B cell (primary cell): ENCODE results near the gene CEP128. TPM values are rescaled to one million over a fixed set of nuclear protein-coding genes. Genes with fewer than 3 reads are reported as not detected.

Experiments
- ATAC-seq: fragments of 200-7000 bp; cut with Tn5 transposase; one replicate; pipeline ENCODE4 v1.10.0; 2021; ENCODE audit warnings: low read depth, mild to moderate bottlenecking, moderate number of reproducible peaks, moderate library complexity
- CTCF ChIA-PET: fragments of 350-600 bp; sonication (Branson Sonifier 250); formaldehyde crosslinking; loops from one replicate; lab custom pipeline; 2021; ENCODE audit warnings: antibody characterized with exemption, inconsistent platforms; lab: Charles Lee
- POLR2A ChIA-PET: fragments of 350-600 bp; sonication (Branson Sonifier 250); formaldehyde crosslinking; loops from one replicate; lab custom pipeline; 2021; ENCODE audit warnings: antibody characterized with exemption; lab: Charles Lee
- DNase-seq: peaks from one replicate; pipeline ENCODE4 v3.0.0; 2013
- H2AFZ ChIP-seq: 2 replicates; pipeline ENCODE4 v1.6.1; 2012; ENCODE audit warnings: mild to moderate bottlenecking, low read depth, low read length; ENCODE audit not compliant: insufficient read depth, poor library complexity, severe bottlenecking
- H3K27ac ChIP-seq, 2 donors: 1 replicate in 1 of 2; 2 replicates in 1 of 2; pipeline ENCODE4 v1.5.1; 2012 to 2013; ENCODE audit warnings: low read length in 2 of 2, mild to moderate bottlenecking in 2 of 2, moderate library complexity in 1 of 2
- H3K27me3 ChIP-seq, 4 experiments: fragments of 200-600 bp in 1 of 4; sonication (generic) in 1 of 4; replicated peaks in 1 of 4; 1 replicate in 2 of 4; 2 replicates in 2 of 4; pipeline versions ENCODE4 v1.6.1 to v1.7.0; 2013 to 2016; ENCODE audit warnings: low read length in 3 of 4, mild to moderate bottlenecking in 2 of 4, mixed read lengths in 1 of 4, moderate library complexity in 1 of 4; ENCODE audit not compliant: insufficient read depth in 4 of 4, control insufficient read depth in 3 of 4; ENCODE audit errors: control extremely low read depth in 1 of 4
- H3K36me3 ChIP-seq, 2 experiments: replicated peaks in 1 of 2; 1 replicate in 1 of 2; 2 replicates in 1 of 2; pipeline versions ENCODE4 v1.6.1 to v1.7.1; 2013; ENCODE audit warnings: low read length in 1 of 2; ENCODE audit not compliant: insufficient read depth in 2 of 2, control insufficient read depth in 1 of 2; ENCODE audit errors: control extremely low read depth in 1 of 2, extremely low read depth in 1 of 2
- H3K4me1 ChIP-seq, 2 donors: fragments of 200-600 bp in 1 of 2; sonication (generic) in 1 of 2; 1 replicate in 1 of 2; 2 replicates in 1 of 2; pipeline versions ENCODE4 v1.5.1 to v1.6.1; 2013 to 2017; ENCODE audit warnings: low read length in 2 of 2; ENCODE audit not compliant: control insufficient read depth in 2 of 2, insufficient read depth in 2 of 2
- H3K4me2 ChIP-seq: replicated peaks from 2 replicates; pipeline ENCODE3; 2012; ENCODE audit warnings: mild to moderate bottlenecking, low read depth, low read length; ENCODE audit not compliant: poor library complexity, severe bottlenecking
- H3K4me3 ChIP-seq, 5 experiments: fragments of 200-600 bp in 1 of 5; sonication (generic) in 1 of 5; 1 replicate in 3 of 5; 2 replicates in 2 of 5; pipeline versions ENCODE4 v1.5.1 to v1.7.0; 2011 to 2016; ENCODE audit warnings: low read length in 4 of 5, mild to moderate bottlenecking in 4 of 5, low read depth in 2 of 5, control low read depth in 1 of 5, moderate library complexity in 1 of 5; ENCODE audit not compliant: insufficient read depth in 1 of 5; ENCODE audit errors: control extremely low read depth in 1 of 5, extremely low read depth in 1 of 5
- H3K79me2 ChIP-seq: fragments of 200-600 bp; sonication (generic); one replicate; pipeline ENCODE4 v1.6.0; 2016; ENCODE audit warnings: low read length; ENCODE audit not compliant: control insufficient read depth, insufficient read depth
- H3K9ac ChIP-seq: fragments of 200-600 bp; sonication (generic); 2 replicates; pipeline ENCODE4 v1.6.1; 2017; ENCODE audit warnings: mild to moderate bottlenecking, low read length, moderate library complexity
- H3K9me3 ChIP-seq, 3 donors: one replicate each; pipeline versions ENCODE4 v1.6.1 to v1.7.1; 2013; ENCODE audit warnings: low read length in 2 of 3; ENCODE audit not compliant: control insufficient read depth in 2 of 3, insufficient read depth in 1 of 3; ENCODE audit errors: control extremely low read depth in 1 of 3
- H4K20me1 ChIP-seq: 2 replicates; pipeline ENCODE4 v1.6.0; 2012; ENCODE audit warnings: mild to moderate bottlenecking, low read length; ENCODE audit not compliant: insufficient read depth, control insufficient read depth, poor library complexity, severe bottlenecking
- H3K27ac Mint-ChIP-seq: one replicate; pipeline ENCODE4 v1.8.0; 2021; ENCODE audit warnings: mixed read lengths
- H3K27me3 Mint-ChIP-seq: one replicate; pipeline ENCODE4 v1.8.0; 2021; ENCODE audit warnings: mixed read lengths
- H3K4me1 Mint-ChIP-seq: one replicate; pipeline ENCODE4 v1.8.0; 2021; ENCODE audit warnings: mixed read lengths
- H3K4me3 Mint-ChIP-seq: one replicate; pipeline ENCODE4 v1.8.0; 2021; ENCODE audit warnings: mixed read lengths
- H3K9me3 Mint-ChIP-seq: one replicate; pipeline ENCODE4 v1.8.0; 2022; ENCODE audit warnings: mixed read lengths; ENCODE audit not compliant: insufficient read depth
- EZH2 ChIP-seq: IDR thresholded peaks from 2 replicates; pipeline ENCODE4 v1.6.1; 2012; ENCODE audit warnings: borderline replicate concordance, low read depth, mild to moderate bottlenecking, moderate library complexity, low read length; ENCODE audit not compliant: insufficient read depth, poor library complexity, severe bottlenecking
- WGBS: methylation state at CpG from one replicate; pipeline ENCODE4 v1.1.5; 2013; ENCODE audit warnings: missing lambda C conversion rate; ENCODE audit not compliant: insufficient coverage; 5-methylcytosine and 5-hydroxymethylcytosine counted together
- intact Hi-C: fragments of 100-400 bp; cut with micrococcal nuclease; formaldehyde crosslinking; loops from one replicate; pipeline ENCODE4 v1.10.0; 2022
- polyA plus RNA-seq: library from polyadenylated mRNA; depleted of rRNA; stranded (reverse); fragments of >200 nt; gene quantifications from 2 replicates; pipeline ENCODE4 v1.2.3, GENCODE V29; 2012
- total RNA-seq, 2 donors: library from RNA; stranded (reverse); fragments of 120-200 nt in 1 of 2; gene quantifications; 1 replicate in 1 of 2; 2 replicates in 1 of 2; pipeline versions ENCODE4 v1.2.3 to v1.2.4, GENCODE V29; 2013 to 2022
- TF ChIP-seq, protein P1 (sequence below): fragments of 200-600 bp; IDR thresholded peaks from one replicate; pipeline ENCODE4 v1.8.0; 2022; ENCODE audit warnings: antibody characterized with exemption, mild to moderate bottlenecking

The CEP128 gene
- total and polyA plus RNA-seq, 2 donors (not counting 1 experiment from before 2014, with no cell fraction given): 1.1 to 31.6 TPM

DNA sequence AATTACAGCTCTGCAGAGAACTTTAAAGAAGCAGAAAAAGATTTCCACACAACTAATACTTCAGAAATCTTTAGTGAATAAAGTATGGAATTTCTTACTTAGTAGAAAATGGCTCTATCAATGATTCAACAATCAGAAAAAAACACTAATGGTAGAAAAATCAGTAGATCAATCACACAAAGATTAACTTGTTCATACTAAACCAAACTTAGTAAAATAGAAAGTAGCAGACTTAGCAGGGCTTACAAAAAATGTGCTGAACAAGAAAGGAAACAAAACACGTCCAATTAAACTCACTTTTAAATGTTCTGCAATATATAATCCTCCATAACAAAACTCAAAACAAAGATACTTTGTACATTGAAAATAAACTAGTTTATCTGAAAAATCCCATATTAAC, 38.9 kb downstream of the CEP128 start:
- no CpG with 5 or more reads among the region's 1 CpG for WGBS
- CTCF ChIA-PET: no interaction called here
- no peak overlapping the region for H3K4me3 ChIP-seq

DNA sequence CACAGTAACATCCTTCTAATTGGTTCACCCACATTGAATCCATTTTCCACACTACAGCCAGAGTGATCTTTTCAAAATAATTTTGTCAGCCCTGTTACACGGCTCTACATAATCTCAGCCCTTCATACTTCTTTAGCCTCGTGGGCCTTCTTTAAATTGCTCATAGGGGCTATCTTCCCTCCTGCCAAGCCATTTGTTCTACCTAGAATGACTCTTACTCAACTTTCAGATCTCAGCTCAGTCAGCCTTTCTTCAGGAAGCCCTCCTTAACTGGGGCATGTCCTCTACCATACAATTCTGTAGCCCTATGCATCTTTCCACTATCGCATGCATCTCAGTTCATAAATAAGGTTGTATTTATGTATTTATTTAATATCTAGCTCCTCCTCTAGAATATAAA, 39.7 kb downstream of the CEP128 start:
- no peaks in the 10 kb centered on the region for H3K27me3 ChIP-seq
- ChIA-PET CTCF (no interaction called here), POLR2A (no interaction called here)
- H3K79me2 ChIP-seq: no peaks in the 10 kb centered on the region
- TF ChIP-seq, protein P1, sequence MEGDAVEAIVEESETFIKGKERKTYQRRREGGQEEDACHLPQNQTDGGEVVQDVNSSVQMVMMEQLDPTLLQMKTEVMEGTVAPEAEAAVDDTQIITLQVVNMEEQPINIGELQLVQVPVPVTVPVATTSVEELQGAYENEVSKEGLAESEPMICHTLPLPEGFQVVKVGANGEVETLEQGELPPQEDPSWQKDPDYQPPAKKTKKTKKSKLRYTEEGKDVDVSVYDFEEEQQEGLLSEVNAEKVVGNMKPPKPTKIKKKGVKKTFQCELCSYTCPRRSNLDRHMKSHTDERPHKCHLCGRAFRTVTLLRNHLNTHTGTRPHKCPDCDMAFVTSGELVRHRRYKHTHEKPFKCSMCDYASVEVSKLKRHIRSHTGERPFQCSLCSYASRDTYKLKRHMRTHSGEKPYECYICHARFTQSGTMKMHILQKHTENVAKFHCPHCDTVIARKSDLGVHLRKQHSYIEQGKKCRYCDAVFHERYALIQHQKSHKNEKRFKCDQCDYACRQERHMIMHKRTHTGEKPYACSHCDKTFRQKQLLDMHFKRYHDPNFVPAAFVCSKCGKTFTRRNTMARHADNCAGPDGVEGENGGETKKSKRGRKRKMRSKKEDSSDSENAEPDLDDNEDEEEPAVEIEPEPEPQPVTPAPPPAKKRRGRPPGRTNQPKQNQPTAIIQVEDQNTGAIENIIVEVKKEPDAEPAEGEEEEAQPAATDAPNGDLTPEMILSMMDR: no peak
- no peak for TF ChIP-seq EZH2
- no peak overlapping the region for H2AFZ ChIP-seq
- no peaks in the 10 kb centered on the region for H3K27me3 Mint-ChIP-seq
- no peak overlapping the region for H3K4me3 Mint-ChIP-seq
- H3K36me3 ChIP-seq: peaks cover 0 to under 1% of the 10 kb centered on the region in 2 experiments
- no peak overlapping the region for H3K27ac Mint-ChIP-seq
- H4K20me1 ChIP-seq: no peaks in the 10 kb centered on the region
- no peak overlapping the region for H3K4me3 ChIP-seq
- DNase-seq (no peak), ATAC-seq (no peak)
- H3K9me3 ChIP-seq: no peaks in the 10 kb centered on the region
- no peak overlapping the region for H3K9ac ChIP-seq
- H3K27ac ChIP-seq: no peak overlapping the region
- 80% methylated on average over 2 of the region's 3 CpGs for WGBS
- H3K4me2 ChIP-seq: no peak overlapping the region
- intact Hi-C loops: no loop called here
- H3K9me3 Mint-ChIP-seq: no peaks in the 10 kb centered on the region
- H3K4me1 Mint-ChIP-seq: no peaks in the 10 kb centered on the region
- H3K4me1 ChIP-seq: no peaks in the 10 kb centered on the region

More for the DNA sequence above, 38.9 kb downstream of the CEP128 start:
- DNase-seq (no peak), ATAC-seq (no peak)
- H3K27ac Mint-ChIP-seq: no peak overlapping the region
- no peak overlapping the region for H3K9ac ChIP-seq
- H3K4me1 Mint-ChIP-seq: no peaks in the 10 kb centered on the region
- no peak overlapping the region for H3K27ac ChIP-seq
- peaks cover 0 to 2% of the 10 kb centered on the region in 2 experiments for H3K36me3 ChIP-seq
- TF ChIP-seq EZH2: no peak
- TF ChIP-seq, protein P1: no peak
- H3K4me1 ChIP-seq: no peaks in the 10 kb centered on the region
- no peaks in the 10 kb centered on the region for H3K27me3 Mint-ChIP-seq
- H3K9me3 Mint-ChIP-seq: no peaks in the 10 kb centered on the region
- H3K4me3 Mint-ChIP-seq: no peak overlapping the region
- H2AFZ ChIP-seq: no peak overlapping the region
- no peaks in the 10 kb centered on the region for H4K20me1 ChIP-seq
- intact Hi-C loops: no loop called here
- no peaks in the 10 kb centered on the region for H3K79me2 ChIP-seq
- POLR2A ChIA-PET: no interaction called here
- no peaks in the 10 kb centered on the region for H3K27me3 ChIP-seq
- no peaks in the 10 kb centered on the region for H3K9me3 ChIP-seq
- H3K4me2 ChIP-seq: no peak overlapping the region
